ENCODE results near the gene CBX1. TPM values are rescaled to one million over a fixed set of nuclear protein-coding genes. Genes with fewer than 3 reads are reported as not detected.

Gene CBX1
- total RNA-seq (10 to 100 TPM; 59.9 to 70.1 TPM), polyA plus RNA-seq (ENCODE audit: insufficient read depth, low read depth, low replicate concordance) (123 TPM)
- long read RNA-seq, donor 1, transcript CBX1-201 (5 exons, 2,232 nt): major isoform, 49 of 81 reads
- long read RNA-seq, donor 1, partial matches to known transcripts: 29 of 81 reads
- long read RNA-seq, donor 1, other reads (novel, unspliced or antisense): 0 of 81 reads
- long read RNA-seq, donor 2, transcript CBX1-201 (5 exons, 2,232 nt): major isoform, 29 of 55 reads
- long read RNA-seq, donor 2, partial matches to known transcripts: 24 of 55 reads
- long read RNA-seq, donor 2, other reads (novel, unspliced or antisense): 0 of 55 reads

- peak; percentile 95 for DNase-seq
- Histone ChIP-seq H3K27me3 (no peaks in the 10 kb centered on the region), H3K4me3 (peak within 1 kb of the TSS; percentile 77 to 87), H3K36me3 (ENCODE audit: low read depth, missing control alignments) (no peaks in the 10 kb centered on the region), H3K9me3 (no peaks in the 10 kb centered on the region), H3K27ac (peak within 1 kb of the TSS; percentile 60 to 88), H3K4me1 (peaks cover 4% of the 10 kb centered on the region)
- TF ChIP-seq POLR2A (IDR thresholded peaks at IDR 0.05) (no peak), CTCF (IDR thresholded peaks at IDR 0.05) (peak in 1 of 3 experiments; percentile 29)
- intact Hi-C loops (cut with DNase I; ENCODE audit: low total_unique reads): no loop called here
- WGBS, 2 donors: 0 to 1% methylated on average over 8 to 56 of the region's 79 CpGs
These were observed at the start of gene CBX1 for GRCh38 chr17:48101012-48101720. TSS of gene CBX1 (minus strand) at chr17:48101478. CDS start at chr17:48077004, 24,474 bp downstream.

- 56 to 64% methylated on average over 11 of the region's 11 CpGs for WGBS, 2 donors
- H3K4me1 ChIP-seq: no peaks in the 10 kb centered on the region
- H3K36me3 ChIP-seq (ENCODE audit: low read depth, missing control alignments): no peaks in the 10 kb centered on the region
- no peaks in the 10 kb centered on the region for H3K27me3 ChIP-seq
- no peak overlapping the region for H3K27ac ChIP-seq
- intact Hi-C loops (cut with DNase I; ENCODE audit: low total_unique reads): no loop called here
- TF ChIP-seq POLR2A (IDR thresholded peaks at IDR 0.05): no peak
- TF ChIP-seq CTCF (IDR thresholded peaks at IDR 0.05): no peak
- no peak for DNase-seq
- no peak overlapping the region for H3K4me3 ChIP-seq
- H3K9me3 ChIP-seq: no peaks in the 10 kb centered on the region
These were observed 49.3 kb upstream of the CBX1 start for GRCh38 chr17:48150597-48151001.

GRCh38 chr17:48149787-48150463, 48.6 kb upstream of the CBX1 start:
- intact Hi-C loops (cut with DNase I; ENCODE audit: low total_unique reads): no loop called here
- Histone ChIP-seq H3K27ac (no peak overlapping the region), H3K4me3 (no peak overlapping the region), H3K36me3 (ENCODE audit: low read depth, missing control alignments) (no peaks in the 10 kb centered on the region), H3K4me1 (no peaks in the 10 kb centered on the region), H3K27me3 (no peaks in the 10 kb centered on the region), H3K9me3 (no peaks in the 10 kb centered on the region)
- DNase-seq: no peak
- no peak for TF ChIP-seq POLR2A (IDR thresholded peaks at IDR 0.05)
- TF ChIP-seq CTCF (IDR thresholded peaks at IDR 0.05): no peak
- WGBS, 2 donors: 63 to 75% methylated on average over 4 of the region's 4 CpGs

GRCh38 chr17:48148854-48149786, 47.8 kb upstream of the CBX1 start:
- no peak for TF ChIP-seq CTCF (IDR thresholded peaks at IDR 0.05)
- H3K4me1 ChIP-seq: no peaks in the 10 kb centered on the region
- intact Hi-C loops (cut with DNase I; ENCODE audit: low total_unique reads): no loop called here
- no peaks in the 10 kb centered on the region for H3K9me3 ChIP-seq
- H3K4me3 ChIP-seq: no peak overlapping the region
- no peaks in the 10 kb centered on the region for H3K36me3 ChIP-seq (ENCODE audit: low read depth, missing control alignments)
- no peak for DNase-seq
- no peak overlapping the region for H3K27ac ChIP-seq
- no peaks in the 10 kb centered on the region for H3K27me3 ChIP-seq
- WGBS, 2 donors: 38 to 47% methylated on average over 16 of the region's 16 CpGs

All from testis (tissue), 5 donors.